HCT116 (cell line): ENCODE measurements around the gene PTGDS. TPM values are rescaled to one million over a fixed set of nuclear protein-coding genes. Genes with fewer than 3 reads are reported as not detected.

ENCODE experiments used
- ATAC-seq: fragments of 200-7000 bp; cut with Tn5 transposase; 2 replicates; pipeline ENCODE4 v1.9.1; 2020; ENCODE audit warnings: mild to moderate bottlenecking, moderate library complexity
- BruUV-seq: library from RNA; stranded (reverse); fragments of 400-500 nt; replicated peaks from 2 replicates; lab custom pipeline; 2021; lab: Mats Ljungman, UMichigan
- CTCF ChIA-PET: fragments of 300-600 bp; sonication (Branson Sonifier 250); formaldehyde crosslinking; loops from one replicate; lab custom pipeline; 2021; ENCODE audit warnings: antibody characterized with exemption; lab: Charles Lee
- POLR2A ChIA-PET: fragments of 300-600, 350-600 bp; sonication (Branson Sonifier 250); formaldehyde crosslinking; loops from one replicate; lab custom pipeline; 2021; ENCODE audit warnings: antibody characterized with exemption; lab: Charles Lee
- RAD21 ChIA-PET, 2 experiments: fragments of 300-600 bp; sonication (Branson Sonifier 250); formaldehyde crosslinking; loops; one replicate each; lab custom pipeline; 2023; ENCODE audit warnings: low total read pairs in 2 of 2; ENCODE audit not compliant: uncharacterized antibody in 2 of 2, unreplicated experiment in 2 of 2, low non-redundant PET in 1 of 2; lab: Charles Lee
- DNase-seq: peaks from one replicate; pipeline ENCODE4 v3.0.0-alpha.2; 2010; ENCODE audit warnings: low read depth, low spot score
- H2AFZ ChIP-seq: fragments of 200-600 bp; shearing (Covaris generic), sonication (generic); 2 replicates; pipeline ENCODE4 v1.6.1; 2017; ENCODE audit warnings: low read depth, mixed run types, mixed read lengths, antibody characterized with exemption, low read length; ENCODE audit not compliant: poor library complexity, severe bottlenecking
- H3K27ac ChIP-seq: 2 replicates; pipeline ENCODE4 v1.5.1; 2012; ENCODE audit warnings: low read depth, low read length
- H3K27me3 ChIP-seq: fragments of 200-600 bp; sonication (generic); 2 replicates; pipeline ENCODE4 v1.6.1; 2016; ENCODE audit warnings: mixed run types, low read length, mixed read lengths; ENCODE audit not compliant: insufficient read depth
- H3K36me3 ChIP-seq, 2 experiments: fragments of 200-500 bp in 1 of 2; fragments of 200-600 bp in 1 of 2; sonication (Bioruptor generic) in 1 of 2; sonication (generic) in 1 of 2; 2 replicates each; pipeline versions ENCODE4 v1.5.1 to v1.6.1; 2014 to 2016; ENCODE audit warnings: low read length in 2 of 2, inconsistent platforms in 1 of 2, mixed read lengths in 1 of 2, mixed run types in 1 of 2; ENCODE audit not compliant: insufficient read depth in 2 of 2, control insufficient read depth in 1 of 2
- H3K4me1 ChIP-seq, 2 experiments: fragments of 200-600 bp in 1 of 2; sonication (generic) in 1 of 2; 2 replicates each; pipeline versions ENCODE4 v1.5.1 to v1.6.1; 2012 to 2017; ENCODE audit warnings: low read length in 2 of 2, inconsistent platforms in 1 of 2, mild to moderate bottlenecking in 1 of 2, mixed read lengths in 1 of 2, mixed run types in 1 of 2, moderate library complexity in 1 of 2; ENCODE audit not compliant: insufficient read depth in 2 of 2, control insufficient read depth in 1 of 2
- H3K4me2 ChIP-seq: fragments of 200-600 bp; sonication (generic); 2 replicates; pipeline ENCODE4 v1.6.1; 2017; ENCODE audit warnings: mixed run types, low read length, mixed read lengths
- H3K4me3 ChIP-seq, 2 experiments: fragments of 200-600 bp in 1 of 2; sonication (generic) in 1 of 2; replicated peaks in 1 of 2; 2 replicates each; pipeline ENCODE4 v1.5.1; 2011 to 2016; ENCODE audit warnings: low read length in 2 of 2, control low read depth in 1 of 2, low read depth in 1 of 2, mild to moderate bottlenecking in 1 of 2, mixed read lengths in 1 of 2, mixed run types in 1 of 2
- H3K79me2 ChIP-seq: fragments of 200-600 bp; sonication (generic); 2 replicates; pipeline ENCODE4 v1.6.1; 2017; ENCODE audit warnings: mild to moderate bottlenecking, mixed run types, low read length, moderate library complexity, mixed read lengths; ENCODE audit not compliant: insufficient read depth
- H3K9ac ChIP-seq: fragments of 200-600 bp; sonication (generic); 2 replicates; pipeline ENCODE4 v1.6.1; 2016; ENCODE audit warnings: low read length, mixed read lengths
- H3K9me2 ChIP-seq: fragments of 200-600 bp; sonication (generic), shearing (Covaris generic); 2 replicates; pipeline ENCODE4 v1.6.1; 2017; ENCODE audit warnings: mixed run types, mild to moderate bottlenecking, moderate library complexity; ENCODE audit not compliant: insufficient read depth
- H3K9me3 ChIP-seq, 2 experiments: fragments of 200-500 bp in 1 of 2; fragments of 200-600 bp in 1 of 2; sonication (Bioruptor generic) in 1 of 2; sonication (generic) in 1 of 2; 2 replicates each; pipeline ENCODE4 v1.6.1; 2014 to 2017; ENCODE audit warnings: low read length in 2 of 2, mixed read lengths in 2 of 2, inconsistent platforms in 1 of 2, low read depth in 1 of 2, mild to moderate bottlenecking in 1 of 2, mixed run types in 1 of 2, moderate library complexity in 1 of 2; ENCODE audit not compliant: control insufficient read depth in 1 of 2, insufficient read depth in 1 of 2
- H4K20me1 ChIP-seq: fragments of 200-600 bp; sonication (generic), shearing (Covaris generic); 2 replicates; pipeline ENCODE4 v1.6.1; 2017; ENCODE audit warnings: mixed run types, mild to moderate bottlenecking, moderate library complexity; ENCODE audit not compliant: insufficient read depth
- CEBPB ChIP-seq: IDR thresholded peaks from 2 replicates; pipeline ENCODE4 v1.6.1; 2012; ENCODE audit warnings: low read depth
- JUND ChIP-seq: IDR thresholded peaks from 2 replicates; pipeline ENCODE4 v1.6.1; 2012
- MAX ChIP-seq: IDR thresholded peaks from 2 replicates; pipeline ENCODE4 v1.6.1; 2012
- POLR2A ChIP-seq: IDR thresholded peaks from 2 replicates; pipeline ENCODE4 v1.7.0; 2011; ENCODE audit warnings: borderline replicate concordance; ENCODE audit not compliant: insufficient read depth, insufficient read length; ENCODE audit errors: extremely low read depth
- POLR2AphosphoS5 ChIP-seq: IDR thresholded peaks from 2 replicates; pipeline ENCODE4 v1.6.1; 2011; ENCODE audit warnings: mild to moderate bottlenecking, low read depth, low read length, moderate library complexity
- RAD21 ChIP-seq: IDR thresholded peaks from 2 replicates; pipeline ENCODE4 v1.6.1; 2012; ENCODE audit warnings: low read depth, mild to moderate bottlenecking
- REST ChIP-seq: IDR thresholded peaks from 2 replicates; pipeline ENCODE4 v1.6.1; 2012; ENCODE audit warnings: low read depth
- SIN3A ChIP-seq: IDR thresholded peaks from 2 replicates; pipeline ENCODE4 v1.6.1; 2012; ENCODE audit warnings: low read depth
- SP1 ChIP-seq: IDR thresholded peaks from 2 replicates; pipeline ENCODE4 v1.6.1; 2012; ENCODE audit warnings: low read depth
- SRF ChIP-seq: IDR thresholded peaks from 2 replicates; pipeline ENCODE4 v1.6.1; 2012; ENCODE audit warnings: low read depth
- TCF7L2 ChIP-seq: IDR thresholded peaks from 2 replicates; pipeline ENCODE4 v1.7.0; 2011; ENCODE audit warnings: borderline replicate concordance, inconsistent platforms; ENCODE audit not compliant: insufficient read depth, insufficient read length; ENCODE audit errors: extremely low read depth
- YY1 ChIP-seq: IDR thresholded peaks from 2 replicates; pipeline ENCODE4 v1.6.1; 2011; ENCODE audit warnings: low read length, low read depth, moderate library complexity, mild to moderate bottlenecking; ENCODE audit not compliant: insufficient replicate concordance; ENCODE audit errors: extremely low read depth
- ZNF274 ChIP-seq: fragments of 200-500 bp; sonication (Bioruptor generic); IDR thresholded peaks from 2 replicates; pipeline ENCODE4 v1.6.1; 2014; ENCODE audit warnings: mild to moderate bottlenecking, low read depth, low read length, inconsistent platforms
- intact Hi-C: fragments of 100-400 bp; cut with micrococcal nuclease; formaldehyde crosslinking; loops from 2 replicates; pipeline ENCODE4 v1.10.0; 2022
- total RNA-seq: library from RNA; stranded (reverse); gene quantifications from one replicate; pipeline ENCODE4 v1.2.1, GENCODE V29; 2021; ENCODE audit not compliant: unreplicated experiment

PTGDS gene
- total RNA-seq, 1 experiment from 2014 or later, result 3.1 TPM

GRCh38 chr9:137008312-137008711 lies 31.0 kb downstream of the PTGDS start (continued):
- TF ChIP-seq REST (no peak), YY1 (no peak), POLR2AphosphoS5 (no peak)
- TF ChIP-seq, all 23 proteins: peak for 0

GRCh38 chr9:137009217-137009616 lies 31.9 kb downstream of the PTGDS start:
- TF ChIP-seq SRF (no peak), ZNF274 (no peak), SP1 (no peak), MAX (no peak), TCF7L2 (no peak), POLR2A (no peak), CEBPB (no peak), REST (no peak), RAD21 (no peak), JUND (no peak), SIN3A (no peak)
- Histone ChIP-seq H3K4me3 (no peak overlapping the region), H3K36me3 (peaks cover 3 to 6% of the 10 kb centered on the region in 2 experiments; a peak in 3 of 4 replicates), H3K27ac (no peak overlapping the region), H3K4me2 (no peak overlapping the region), H3K27me3 (no peaks in the 10 kb centered on the region), H3K9me2 (no peaks in the 10 kb centered on the region), H3K79me2 (no peaks in the 10 kb centered on the region), H3K9ac (no peak overlapping the region), H3K4me1 (no peaks in the 10 kb centered on the region), H4K20me1 (no peaks in the 10 kb centered on the region), H3K9me3 (peaks cover 0 to 4% of the 10 kb centered on the region in 2 experiments; a peak in 1 of 4 replicates), H2AFZ (no peak overlapping the region)
- ATAC-seq (no peak), DNase-seq (no peak)
- POLR2A ChIA-PET, result no interaction called here
- intact Hi-C loops, result no loop called here
- RAD21 ChIA-PET, result no interaction called here
- CTCF ChIA-PET, result no interaction called here
- BruUV-seq, result no TSS peak
